ENCODE results near the gene TUBG1.

DNA sequence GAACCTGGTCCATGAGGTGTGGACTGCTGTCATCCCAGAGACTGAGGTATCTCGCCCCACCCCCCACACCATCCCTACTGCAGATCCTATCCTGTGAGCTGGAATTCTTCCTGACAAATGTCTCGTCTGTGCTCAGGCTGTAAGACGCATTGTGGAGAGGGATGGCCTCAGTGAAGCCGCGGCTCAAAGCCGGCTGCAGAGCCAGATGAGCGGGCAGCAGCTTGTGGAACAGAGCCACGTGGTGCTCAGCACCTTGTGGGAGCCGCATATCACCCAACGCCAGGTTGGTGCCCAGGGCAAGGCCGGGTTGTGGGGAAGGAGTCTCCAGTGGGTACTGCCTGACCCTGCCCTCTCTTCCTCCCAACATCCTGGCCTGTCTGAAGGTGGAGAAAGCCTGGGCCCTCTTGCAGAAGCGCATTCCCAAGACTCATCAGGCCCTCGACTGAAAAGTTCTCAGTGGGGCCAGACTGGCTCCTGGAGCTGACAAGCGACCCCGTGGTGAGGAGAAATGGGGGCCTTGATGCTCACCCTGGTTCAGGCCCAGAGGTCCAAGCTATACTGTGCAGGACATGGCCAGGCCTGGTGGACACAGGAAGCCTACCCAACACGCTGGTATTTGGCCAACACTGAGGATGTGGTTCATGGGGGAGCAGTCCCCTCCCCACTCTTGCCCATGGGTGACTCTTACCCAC, 43.8 kb upstream of the TUBG1 start:
- TF ChIP-seq, protein P1, sequence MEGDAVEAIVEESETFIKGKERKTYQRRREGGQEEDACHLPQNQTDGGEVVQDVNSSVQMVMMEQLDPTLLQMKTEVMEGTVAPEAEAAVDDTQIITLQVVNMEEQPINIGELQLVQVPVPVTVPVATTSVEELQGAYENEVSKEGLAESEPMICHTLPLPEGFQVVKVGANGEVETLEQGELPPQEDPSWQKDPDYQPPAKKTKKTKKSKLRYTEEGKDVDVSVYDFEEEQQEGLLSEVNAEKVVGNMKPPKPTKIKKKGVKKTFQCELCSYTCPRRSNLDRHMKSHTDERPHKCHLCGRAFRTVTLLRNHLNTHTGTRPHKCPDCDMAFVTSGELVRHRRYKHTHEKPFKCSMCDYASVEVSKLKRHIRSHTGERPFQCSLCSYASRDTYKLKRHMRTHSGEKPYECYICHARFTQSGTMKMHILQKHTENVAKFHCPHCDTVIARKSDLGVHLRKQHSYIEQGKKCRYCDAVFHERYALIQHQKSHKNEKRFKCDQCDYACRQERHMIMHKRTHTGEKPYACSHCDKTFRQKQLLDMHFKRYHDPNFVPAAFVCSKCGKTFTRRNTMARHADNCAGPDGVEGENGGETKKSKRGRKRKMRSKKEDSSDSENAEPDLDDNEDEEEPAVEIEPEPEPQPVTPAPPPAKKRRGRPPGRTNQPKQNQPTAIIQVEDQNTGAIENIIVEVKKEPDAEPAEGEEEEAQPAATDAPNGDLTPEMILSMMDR (IDR thresholded peaks at IDR 0.05), result no peak
- TF ChIP-seq POLR2A (IDR thresholded peaks at IDR 0.05), result no peak

Measured in body of pancreas (tissue), 4 donors.